ENCODE results near the gene KIAA0232.
"Not testable (repeated sequence)": the region's sequence is repeated elsewhere in the genome, so short reads cannot be mapped to it uniquely, and the experiment has no call there.

KIAA0232 gene

DNA sequence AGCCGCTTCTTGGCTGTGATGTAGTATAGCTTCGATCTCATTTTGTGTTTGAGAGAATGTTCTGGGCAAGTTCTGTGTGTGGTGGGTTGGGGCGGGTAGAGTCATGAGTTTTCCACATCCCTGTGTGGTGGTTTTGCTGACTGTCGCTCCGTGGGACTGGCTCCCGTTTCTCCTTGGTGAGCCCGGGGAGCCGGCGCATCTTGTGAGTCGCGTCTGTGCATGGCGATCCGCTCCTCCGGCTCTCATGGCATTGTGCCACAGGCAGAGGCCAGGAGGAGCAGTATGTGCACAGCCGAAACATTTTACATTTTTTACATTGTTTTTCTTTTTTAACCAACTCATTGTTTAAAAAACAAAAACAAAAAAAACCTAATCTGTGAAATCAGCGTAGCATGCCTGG is 99.4 kb downstream of the KIAA0232 start:
- no peak for DNase-seq (ENCODE audit: low read depth)

GRCh38 chr4:6884341-6884870 is 101.9 kb downstream of the KIAA0232 start:
- DNase-seq (ENCODE audit: low read depth): no peak

DNA sequence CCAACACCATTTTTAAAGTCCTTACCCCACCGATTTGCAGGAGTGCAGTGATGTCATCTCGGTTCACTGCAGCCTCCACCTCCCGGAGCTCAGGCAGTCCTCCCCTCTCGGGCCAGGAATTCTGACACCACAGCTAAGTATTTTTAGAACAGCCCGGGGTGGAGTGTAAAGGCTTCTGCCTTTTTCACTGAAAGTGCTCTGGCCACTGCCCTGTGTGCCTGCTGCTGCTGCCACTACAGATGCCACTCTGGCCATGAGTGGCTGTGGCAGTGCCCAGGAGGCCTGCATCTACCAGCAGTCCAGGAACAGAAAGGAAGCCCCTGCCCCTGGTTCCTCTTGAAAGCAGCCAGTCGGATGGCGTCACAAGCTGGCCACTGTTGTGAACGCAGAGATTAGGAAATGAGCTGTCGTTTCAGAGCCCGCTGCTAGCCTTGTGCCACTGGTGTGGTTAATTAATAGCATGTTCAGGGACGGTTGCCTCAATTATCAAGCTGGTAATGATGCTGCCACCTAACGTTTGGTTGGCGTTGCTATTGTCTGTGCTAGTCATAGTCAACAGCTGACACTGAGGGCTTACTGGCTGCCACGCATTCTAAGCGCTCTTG is 103.5 kb downstream of the KIAA0232 start:
- no peak for DNase-seq (ENCODE audit: low read depth)

- DNase-seq (ENCODE audit: low read depth): no peak
These were observed 104.4 kb downstream of the KIAA0232 start for GRCh38 chr4:6886886-6887285.

DNA sequence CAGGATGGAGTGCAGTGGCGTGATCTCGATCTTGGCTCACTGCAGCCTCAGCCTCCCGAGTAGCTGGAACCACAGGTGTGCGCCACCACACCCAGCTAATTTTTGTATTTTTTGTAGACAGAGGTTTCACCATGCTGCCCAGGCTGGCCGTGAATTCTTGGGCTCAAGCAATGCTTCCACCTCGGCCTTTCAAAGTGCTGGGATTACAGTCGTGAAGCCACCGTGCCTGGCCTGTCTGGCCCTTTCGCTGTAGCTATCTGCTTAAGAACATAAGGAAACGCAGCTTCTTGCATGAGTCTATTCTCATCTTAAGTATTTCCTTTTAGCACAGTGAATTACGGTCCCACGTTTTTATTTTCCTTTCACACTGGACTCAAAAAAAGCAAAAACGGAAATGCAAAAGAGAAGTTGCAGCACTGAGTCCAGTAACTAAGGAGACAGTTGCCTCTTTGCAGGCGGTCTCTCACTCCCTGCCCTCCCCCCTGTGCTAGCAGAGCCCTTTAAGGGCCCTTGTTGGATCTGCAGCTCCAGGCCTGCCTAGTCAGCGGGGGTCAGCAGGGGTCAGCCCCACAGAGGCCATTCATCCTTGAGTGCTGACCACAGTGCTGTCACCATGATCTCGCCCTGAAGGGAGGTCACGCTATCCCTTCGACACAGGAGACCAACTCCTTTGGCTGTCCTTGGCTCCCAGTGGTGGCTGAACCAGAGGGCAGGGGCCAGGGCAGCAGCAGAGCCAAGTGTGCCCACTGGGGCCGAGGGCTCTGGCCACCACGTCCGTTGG is 105.3 kb downstream of the KIAA0232 start:
- DNase-seq (ENCODE audit: low read depth): no peak

GRCh38 chr4:6888506-6889071 is 106.1 kb downstream of the KIAA0232 start:
- DNase-seq (ENCODE audit: low read depth): no peak

GRCh38 chr4:6889101-6889735 is 106.7 kb downstream of the KIAA0232 start:
- DNase-seq (ENCODE audit: low read depth): no peak

DNA sequence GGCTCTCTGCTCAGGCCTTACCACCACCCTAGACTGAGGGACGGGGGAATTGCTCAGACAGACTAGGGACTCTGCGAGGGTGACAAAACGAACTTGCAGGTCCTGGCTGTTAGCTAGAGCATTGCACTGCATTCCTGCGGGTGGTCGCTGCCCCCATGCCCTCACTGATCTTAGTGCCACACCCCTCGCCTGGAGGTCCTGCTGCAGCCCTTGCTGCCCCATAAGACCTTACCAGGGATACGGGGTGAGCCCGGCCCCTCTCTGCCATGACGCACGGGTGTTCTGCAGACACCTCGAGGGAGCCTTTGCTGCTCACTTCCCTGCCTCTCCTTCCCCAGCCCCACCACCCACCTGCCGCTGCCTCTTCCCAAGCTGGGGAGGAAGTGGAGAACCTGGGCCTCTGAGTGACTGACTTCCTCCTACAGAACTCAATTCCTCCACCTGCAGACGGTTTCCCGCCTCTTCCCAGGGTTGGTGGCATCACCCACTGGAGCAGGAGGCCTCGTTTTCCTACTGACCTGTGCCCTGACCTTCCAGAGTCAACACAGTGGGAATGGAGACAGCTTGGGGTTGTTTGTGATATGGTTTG is 107.3 kb downstream of the KIAA0232 start:
- no peak for DNase-seq (ENCODE audit: low read depth)

DNA sequence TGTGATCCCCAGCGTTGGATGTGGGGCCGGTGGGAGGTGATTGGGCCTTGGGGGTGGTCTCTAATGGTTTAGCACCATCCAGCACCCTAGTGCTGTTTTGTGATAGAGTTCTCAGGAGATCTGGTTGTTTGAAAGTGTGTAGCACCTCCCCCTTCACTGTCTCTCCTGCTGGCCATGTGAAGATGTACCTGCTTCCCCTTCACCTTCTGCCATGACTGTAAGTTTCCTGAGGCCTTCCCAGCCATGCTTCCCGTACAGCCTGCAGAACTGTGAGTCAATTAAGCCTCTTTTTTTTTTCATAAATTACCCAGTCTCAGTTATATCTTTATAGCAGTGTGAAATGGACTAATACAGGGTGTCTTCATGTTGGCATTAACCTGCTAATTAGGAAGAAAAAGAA is 107.8 kb downstream of the KIAA0232 start:
- no peak for DNase-seq (ENCODE audit: low read depth)

GRCh38 chr4:6890971-6891370 is 108.4 kb downstream of the KIAA0232 start:
- not testable (repeated sequence) for DNase-seq (ENCODE audit: low read depth)

DNA sequence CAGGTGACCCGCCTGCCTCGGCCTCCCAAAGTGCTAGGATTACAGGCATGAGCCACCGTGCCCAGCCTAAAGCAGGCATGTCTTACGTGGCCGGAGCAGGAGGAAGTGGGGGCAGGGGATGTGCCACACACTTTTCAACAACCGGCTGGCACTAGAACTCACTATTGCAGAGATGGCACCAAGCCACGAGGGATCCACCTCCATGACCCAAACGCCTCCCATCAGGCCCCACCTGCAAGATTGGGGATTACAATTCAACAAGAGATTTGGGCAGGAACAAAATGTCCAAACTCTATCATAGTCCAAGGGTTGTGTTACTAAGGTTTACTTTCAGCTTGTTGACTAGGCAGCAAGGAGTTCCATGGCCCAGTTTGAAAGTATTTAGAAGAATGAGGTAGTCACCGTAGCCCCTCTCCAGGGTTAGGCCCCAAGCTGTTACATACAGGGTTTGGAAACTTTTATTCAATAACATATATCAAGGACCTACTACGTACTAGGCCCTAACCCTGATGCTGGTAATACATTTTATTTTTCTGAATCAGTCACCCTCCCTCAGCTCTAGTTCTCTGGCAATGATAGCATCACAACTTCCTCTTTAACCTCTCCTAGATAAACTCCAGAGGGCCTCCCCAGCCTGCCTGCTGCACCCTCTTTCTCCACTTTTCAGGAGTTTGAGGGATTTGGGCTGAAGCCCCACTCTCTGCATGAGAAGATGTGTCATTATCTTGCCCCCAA is 109.1 kb downstream of the KIAA0232 start:
- no peak for DNase-seq (ENCODE audit: low read depth)

GRCh38 chr4:6892190-6892908 is 109.8 kb downstream of the KIAA0232 start:
- no peak for DNase-seq (ENCODE audit: low read depth)

- no peak for DNase-seq (ENCODE audit: low read depth)
These were observed 110.3 kb downstream of the KIAA0232 start for GRCh38 chr4:6892909-6893202.

- no peak for DNase-seq (ENCODE audit: low read depth)
These were observed 111.0 kb downstream of the KIAA0232 start for GRCh38 chr4:6893449-6894085.

- no peak for DNase-seq (ENCODE audit: low read depth)
These were observed 111.6 kb downstream of the KIAA0232 start for GRCh38 chr4:6894086-6894478.

- DNase-seq (ENCODE audit: low read depth): no peak
These were observed 112.3 kb downstream of the KIAA0232 start for GRCh38 chr4:6894528-6895498.

DNA sequence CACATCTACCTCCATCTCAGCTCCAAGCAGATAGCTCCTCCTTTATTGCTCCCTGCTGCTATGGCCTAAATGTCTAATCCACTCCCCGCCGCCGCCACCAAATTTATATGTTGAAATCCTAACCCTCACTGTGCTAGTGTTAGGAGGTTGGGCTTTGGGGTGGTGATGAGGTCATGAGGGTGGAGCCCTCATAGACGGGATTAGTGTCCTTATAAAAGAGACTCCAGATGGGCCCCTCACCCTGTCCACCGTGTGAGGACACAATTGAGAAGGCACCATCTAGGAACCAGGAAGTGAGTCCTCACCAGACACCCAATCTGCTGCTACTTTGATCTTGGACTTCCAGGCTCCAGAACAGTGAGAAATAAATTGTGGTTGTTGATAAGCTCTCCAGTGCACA is 113.5 kb downstream of the KIAA0232 start:
- no peak for DNase-seq (ENCODE audit: low read depth)

- no peak for DNase-seq (ENCODE audit: low read depth)
These were observed 116.2 kb downstream of the KIAA0232 start for GRCh38 chr4:6898763-6899162.

- DNase-seq (ENCODE audit: low read depth): no peak
These were observed 117.8 kb downstream of the KIAA0232 start for GRCh38 chr4:6900181-6900812.
